GM12878 (cell line): ENCODE measurements around the gene CFB. TPM values are rescaled to one million over a fixed set of nuclear protein-coding genes. Genes with fewer than 3 reads are reported as not detected.
"Not testable (repeated sequence)": the region's sequence is repeated elsewhere in the genome, so short reads cannot be mapped to it uniquely, and the experiment has no call there.

Experiments
- ATAC-seq: fragments of 200-7000 bp; cut with Tn5 transposase; 3 replicates; pipeline ENCODE4 v1.9.1; 2020; ENCODE audit warnings: mild to moderate bottlenecking, moderate library complexity
- BruUV-seq: library from RNA; stranded (reverse); fragments of 400-500 nt; replicated peaks from 2 replicates; lab custom pipeline; 2021; lab: Mats Ljungman, UMichigan
- CTCF ChIA-PET: fragments of 300-600 bp; sonication (Branson Sonifier 250); formaldehyde crosslinking; extraction: SDS; loops from one replicate; lab custom pipeline; 2021; ENCODE audit warnings: inconsistent platforms; lab: Yijun Ruan, JAX
- POLR2A ChIA-PET: fragments of 350-600 bp; formaldehyde crosslinking; extraction: SDS; loops from one replicate; lab custom pipeline; 2021; ENCODE audit warnings: inconsistent platforms; lab: Charles Lee
- RAD21 ChIA-PET: fragments of 300-600 bp; sonication (Branson Sonifier 250); formaldehyde crosslinking; loops from one replicate; lab custom pipeline; 2023; ENCODE audit warnings: antibody characterized with exemption; ENCODE audit not compliant: unreplicated experiment; lab: Charles Lee
- SMC1A ChIA-PET: fragments of 300-600 bp; sonication (Branson Sonifier 250); formaldehyde crosslinking; loops from one replicate; lab custom pipeline; 2023; ENCODE audit not compliant: unreplicated experiment, uncharacterized antibody; lab: Charles Lee
- DNase-seq: peaks from one replicate; pipeline ENCODE4 v3.0.0-alpha.2; 2011; ENCODE audit warnings: low read depth, low spot score
- FAIRE-seq: peaks from 3 replicates; lab custom pipeline; 2011; peaks lifted over from hg19 to GRCh38; lab: Jason Lieb, UNC
- H2AFZ ChIP-seq: 2 replicates; pipeline ENCODE4 v1.6.0; 2011; ENCODE audit warnings: low read depth, low read length, control low read depth; ENCODE audit not compliant: control insufficient read depth
- H3K27ac ChIP-seq: 2 replicates; pipeline ENCODE4 v1.5.1; 2011; ENCODE audit warnings: control low read depth; ENCODE audit not compliant: control insufficient read depth, insufficient read depth
- H3K27me3 ChIP-seq, 2 experiments: replicated peaks in 1 of 2; 2 replicates each; pipeline versions ENCODE4 v1.6.0 to v1.6.1; 2011; ENCODE audit warnings: low read length in 1 of 2; ENCODE audit not compliant: control insufficient read depth in 2 of 2, insufficient read depth in 2 of 2
- H3K36me3 ChIP-seq, 2 experiments: 2 replicates each; pipeline ENCODE4 v1.5.1; 2011; ENCODE audit warnings: low read length in 1 of 2; ENCODE audit not compliant: control insufficient read depth in 2 of 2, insufficient read depth in 2 of 2
- H3K4me1 ChIP-seq: 2 replicates; pipeline ENCODE4 v1.6.1; 2011; ENCODE audit warnings: mild to moderate bottlenecking, low read length, moderate library complexity, mixed read lengths; ENCODE audit not compliant: control insufficient read depth, insufficient read depth
- H3K4me2 ChIP-seq: 2 replicates; pipeline ENCODE4 v1.6.0; 2011; ENCODE audit warnings: control low read depth; ENCODE audit not compliant: control insufficient read depth, insufficient read depth
- H3K4me3 ChIP-seq: fragments of 200-600 bp; sonication (generic); 2 replicates; pipeline ENCODE4 v1.5.1; 2016
- H3K79me2 ChIP-seq: 2 replicates; pipeline ENCODE4 v1.6.0; 2011; ENCODE audit warnings: low read length; ENCODE audit not compliant: control insufficient read depth, insufficient read depth
- H3K9ac ChIP-seq: 2 replicates; pipeline ENCODE4 v1.8.0; 2011; ENCODE audit warnings: low read length, control low read depth, mixed read lengths; ENCODE audit not compliant: control insufficient read depth, insufficient read depth
- H3K9me3 ChIP-seq: replicated peaks from 3 replicates; pipeline ENCODE4 v1.5.1; 2011; ENCODE audit warnings: mild to moderate bottlenecking, low read length; ENCODE audit not compliant: control insufficient read depth, insufficient read depth
- H4K20me1 ChIP-seq: 2 replicates; pipeline ENCODE4 v1.6.0; 2011; ENCODE audit not compliant: control insufficient read depth, insufficient read depth
- HDGF ChIP-seq: fragments of 450-650 bp; IDR thresholded peaks from 2 replicates; pipeline ENCODE4 v1.6.1; 2016; ENCODE audit warnings: antibody characterized with exemption
- IRF5 ChIP-seq: fragments of 450-650 bp; IDR thresholded peaks from 2 replicates; pipeline ENCODE4 v1.6.1; 2017; ENCODE audit warnings: borderline replicate concordance
- KDM1A ChIP-seq: fragments of 200-600 bp; sonication (generic); IDR thresholded peaks from 2 replicates; pipeline ENCODE4 v1.6.1; 2016; ENCODE audit warnings: borderline replicate concordance
- PAX5 ChIP-seq: IDR thresholded peaks from 2 replicates; pipeline ENCODE4 v1.6.1; 2011; ENCODE audit warnings: low read depth, low read length, borderline replicate concordance
- POLR2A ChIP-seq: IDR thresholded peaks from 2 replicates; pipeline ENCODE4 v1.6.1; 2011; ENCODE audit warnings: low read depth, mild to moderate bottlenecking, low read length
- RBBP5 ChIP-seq: fragments of 200-600 bp; sonication (generic); conservative IDR thresholded peaks from 2 replicates; pipeline ENCODE4 v1.6.1; 2016
- RELB ChIP-seq: fragments of 450-650 bp; IDR thresholded peaks from 2 replicates; pipeline ENCODE4 v1.6.1; 2017; ENCODE audit warnings: low read depth, mild to moderate bottlenecking, moderate library complexity
- SMAD5 ChIP-seq: IDR thresholded peaks from 2 replicates; pipeline ENCODE4 v1.6.1; 2016; ENCODE audit warnings: antibody characterized with exemption, low read depth
- SUZ12 ChIP-seq: fragments of 200-600 bp; sonication (generic); IDR thresholded peaks from one replicate; pipeline ENCODE4 v1.6.1; 2018; ENCODE audit warnings: antibody characterized with exemption, mild to moderate bottlenecking; ENCODE audit not compliant: unreplicated experiment
- ZBTB11 ChIP-seq: fragments of 450-650 bp; formaldehyde crosslinking; IDR thresholded peaks from 2 replicates; pipeline ENCODE4 v1.5.0; 2022; ENCODE audit warnings: mild to moderate bottlenecking, missing genetic modification characterization
- ZNF207 ChIP-seq: fragments of 450-650 bp; IDR thresholded peaks from 2 replicates; pipeline ENCODE4 v1.6.1; 2014; ENCODE audit warnings: antibody characterized with exemption, mild to moderate bottlenecking, borderline replicate concordance
- WGBS: methylation state at CpG from one replicate; pipeline ENCODE4 v1.1.6; 2016; ENCODE audit warnings: low lambda C conversion rate; ENCODE audit not compliant: insufficient replicate concordance, insufficient coverage; ENCODE audit errors: missing lambda C conversion rate; 5-methylcytosine and 5-hydroxymethylcytosine counted together
- in situ Hi-C: fragments of 300-500 bp; cut with MboI; formaldehyde crosslinking; loops from 9 replicates; pipeline ENCODE4 v1.14.3; 2018; ENCODE audit warnings: mixed read lengths
- intact Hi-C: fragments of 100-400 bp; cut with micrococcal nuclease; formaldehyde crosslinking; loops from one replicate; pipeline ENCODE4 v1.14.2; 2022; ENCODE audit not compliant: unreplicated experiment
- polyA plus RNA-seq, 11 experiments: library from polyadenylated mRNA; depleted of rRNA in 4 of 11; unstranded in 6 of 11; stranded (reverse) in 5 of 11; fragments of >200 nt; fragmentation: Nextera tagmentation in 4 of 11; fragmentation: Illumina TruSeq in 1 of 11; extraction: Ambion mirVana in 4 of 11; extraction: Trizol in 1 of 11; gene quantifications; 1 replicate in 1 of 11; 2 replicates in 10 of 11; pipeline versions ENCODE4 v1.2.1 to v1.2.3, GENCODE V29; 2011 to 2016; ENCODE audit warnings: inconsistent platforms in 2 of 11, missing spikeins in 2 of 11, low read depth in 1 of 11
- total RNA-seq, 4 experiments: library from RNA; depleted of rRNA in 3 of 4; stranded (reverse); fragments of >200 nt in 3 of 4; fragmentation: Illumina TruSeq in 1 of 4; extraction: Trizol in 1 of 4; gene quantifications; 2 replicates each; pipeline versions ENCODE4 v1.2.1 to v1.2.3, GENCODE V29; 2013 to 2021

CFB gene
- total and polyA plus RNA-seq, 10 of the 15 experiments (the other 5 are each of a cell fraction or from before 2014, with no cell fraction given): 0.09 to 1.7 (median 0.44) TPM; not detected in 7

- Histone ChIP-seq H3K4me1 (no peaks in the 10 kb centered on the region), H3K79me2 (no peaks in the 10 kb centered on the region), H3K27me3 (no peaks in the 10 kb centered on the region), H3K9me3 (no peaks in the 10 kb centered on the region), H3K27ac (no peak overlapping the region), H3K36me3 (no peaks in the 10 kb centered on the region; a peak in 1 of 4 replicates), H4K20me1 (no peaks in the 10 kb centered on the region), H3K4me2 (no peak overlapping the region), H2AFZ (no peak overlapping the region), H3K4me3 (no peak overlapping the region), H3K9ac (no peak overlapping the region)
- FAIRE-seq (no peak), DNase-seq (no peak), ATAC-seq (no peak)
- intact Hi-C loops: no loop called here
- in situ Hi-C loops: loop anchor here (10.0 kb wide), 1 partner anchor 55 kb away; the partner anchor contains the start of gene CYP21A2
- WGBS: 90% methylated on average over 3 of the region's 3 CpGs
- TF ChIP-seq KDM1A: no peak
- TF ChIP-seq PAX5: no peak
- no peak for TF ChIP-seq RBBP5
- no peak for TF ChIP-seq POLR2A
- TF ChIP-seq ZBTB11: no peak
- no peak for TF ChIP-seq ZNF207
- no peak for TF ChIP-seq HDGF
- TF ChIP-seq SUZ12: no peak
- no peak for TF ChIP-seq IRF5
- no peak for TF ChIP-seq SMAD5
- no peak for TF ChIP-seq RELB
- no TSS peak for BruUV-seq
- ChIA-PET RAD21 (no interaction called here), CTCF (no interaction called here), SMC1A (no interaction called here), POLR2A (no interaction called here)
Observed at GRCh38 chr6:31979238-31979898, 33.5 kb downstream of the CFB start.

- H3K9me3 ChIP-seq, H3K4me2 ChIP-seq, H2AFZ ChIP-seq, FAIRE-seq, ATAC-seq, DNase-seq, H3K79me2 ChIP-seq, H3K9ac ChIP-seq, POLR2A ChIA-PET, H3K4me1 ChIP-seq, H3K27ac ChIP-seq, SMC1A ChIA-PET, H3K27me3 ChIP-seq, H3K36me3 ChIP-seq, BruUV-seq, RAD21 ChIA-PET, H4K20me1 ChIP-seq, in situ Hi-C loops, intact Hi-C loops, CTCF ChIA-PET, H3K4me3 ChIP-seq: not testable (repeated sequence)
- 96% methylated on average over 12 of the region's 13 CpGs for WGBS
Observed at GRCh38 chr6:31980195-31980876, 34.4 kb downstream of the CFB start.
